ENCODE results near the gene BFSP1. TPM values are rescaled to one million over a fixed set of nuclear protein-coding genes. Genes with fewer than 3 reads are reported as not detected.
A peak's percentile ranks its signal among the peaks of the same experiment; 100 is the strongest.

The BFSP1 gene
- total RNA-seq, 1 donor from 2014 or later: 0.73 TPM

GRCh38 chr20:17559338-17559737, 28.2 kb upstream of the BFSP1 start:
- ATAC-seq (ENCODE audit: poor library complexity): no peak
- intact Hi-C loops (cut with DNase I): no loop called here
- no peak for DNase-seq

GRCh38 chr20:17558941-17559304, 27.7 kb upstream of the BFSP1 start:
- DNase-seq (no peak), ATAC-seq (ENCODE audit: poor library complexity) (no peak)
- intact Hi-C loops (cut with DNase I): no loop called here

- DNase-seq (no peak), ATAC-seq (ENCODE audit: poor library complexity) (peak; percentile 47)
- intact Hi-C loops (cut with DNase I): no loop called here
These were observed 27.2 kb upstream of the BFSP1 start for GRCh38 chr20:17558154-17558940.

- DNase-seq (no peak), ATAC-seq (ENCODE audit: poor library complexity) (no peak)
- intact Hi-C loops (cut with DNase I): no loop called here
These were observed 26.5 kb upstream of the BFSP1 start for GRCh38 chr20:17557675-17558006.

- DNase-seq (peak; percentile 86), ATAC-seq (ENCODE audit: poor library complexity) (peak; percentile 93)
- intact Hi-C loops (cut with DNase I): no loop called here
These were observed 25.9 kb upstream of the BFSP1 start for GRCh38 chr20:17556837-17557674.

GRCh38 chr20:17555106-17555505, 23.9 kb upstream of the BFSP1 start:
- ATAC-seq (ENCODE audit: poor library complexity): no peak
- no peak for DNase-seq
- intact Hi-C loops (cut with DNase I): no loop called here

- intact Hi-C loops (cut with DNase I): no loop called here
- no peak for DNase-seq
- no peak for ATAC-seq (ENCODE audit: poor library complexity)
These were observed 18.0 kb upstream of the BFSP1 start for GRCh38 chr20:17549131-17549530.

- ATAC-seq (ENCODE audit: poor library complexity) (no peak), DNase-seq (no peak)
- intact Hi-C loops (cut with DNase I): no loop called here
These were observed 13.9 kb upstream of the BFSP1 start for GRCh38 chr20:17545127-17545526.

- ATAC-seq (ENCODE audit: poor library complexity) (peak; percentile 10), DNase-seq (no peak)
- intact Hi-C loops (cut with DNase I): no loop called here
These were observed 12.5 kb upstream of the BFSP1 start for GRCh38 chr20:17543531-17544131.

- DNase-seq: no peak
- intact Hi-C loops (cut with DNase I): no loop called here
- ATAC-seq (ENCODE audit: poor library complexity): peak; percentile 81
These were observed 11.8 kb upstream of the BFSP1 start for GRCh38 chr20:17542993-17543412.

- no peak for DNase-seq
- ATAC-seq (ENCODE audit: poor library complexity): no peak
- intact Hi-C loops (cut with DNase I): no loop called here
These were observed 11.3 kb upstream of the BFSP1 start for GRCh38 chr20:17542481-17542880.

- intact Hi-C loops (cut with DNase I): no loop called here
- no peak for ATAC-seq (ENCODE audit: poor library complexity)
These were observed 10.8 kb upstream of the BFSP1 start for GRCh38 chr20:17541996-17542395.

GRCh38 chr20:17541596-17541995, 10.4 kb upstream of the BFSP1 start:
- ATAC-seq (ENCODE audit: poor library complexity): no peak
- intact Hi-C loops (cut with DNase I): no loop called here

More at GRCh38 chr20:17541996-17542395, 10.8 kb upstream of the BFSP1 start:
- no peak for DNase-seq

GRCh38 chr20:17538517-17539170, 7.5 kb upstream of the BFSP1 start:
- no peak for ATAC-seq (ENCODE audit: poor library complexity)
- intact Hi-C loops (cut with DNase I): loop anchor here (10.0 kb wide), 1 partner anchor 366 kb away; no protein-coding TSS in a partner anchor
- no peak for DNase-seq

More at GRCh38 chr20:17541596-17541995, 10.4 kb upstream of the BFSP1 start:
- DNase-seq: no peak

- intact Hi-C loops (cut with DNase I): loop anchor here (2.0 to 10.0 kb wide), 2 partner anchors 79 to 367 kb away; no protein-coding TSS in a partner anchor
- no peak for ATAC-seq (ENCODE audit: poor library complexity)
- DNase-seq: no peak
These were observed 6.8 kb upstream of the BFSP1 start for GRCh38 chr20:17537959-17538358.

- intact Hi-C loops (cut with DNase I): loop anchor here (2.0 to 10.0 kb wide), 2 partner anchors 80 to 368 kb away; no protein-coding TSS in a partner anchor
- DNase-seq (peak; percentile 60), ATAC-seq (ENCODE audit: poor library complexity) (peak; percentile 98)
These were observed 5.8 kb upstream of the BFSP1 start for GRCh38 chr20:17536944-17537444.

GRCh38 chr20:17534077-17534476, 2.9 kb upstream of the BFSP1 start:
- DNase-seq (no peak), ATAC-seq (ENCODE audit: poor library complexity) (no peak)
- intact Hi-C loops (cut with DNase I): loop anchor here (10.0 kb wide), 1 partner anchor 371 kb away; no protein-coding TSS in a partner anchor

GRCh38 chr20:17533396-17533795, 2.2 kb upstream of the BFSP1 start:
- intact Hi-C loops (cut with DNase I): loop anchor here (10.0 kb wide), 1 partner anchor 371 kb away; no protein-coding TSS in a partner anchor
- no peak for DNase-seq
- ATAC-seq (ENCODE audit: poor library complexity): no peak

- DNase-seq (no peak), ATAC-seq (ENCODE audit: poor library complexity) (no peak)
- intact Hi-C loops (cut with DNase I): loop anchor here (10.0 kb wide), 1 partner anchor 373 kb away; no protein-coding TSS in a partner anchor
These were observed 466 bp upstream of the BFSP1 start for GRCh38 chr20:17531665-17532025.
